Measurements from ENCODE around the gene DMBX1. TPM values are rescaled to one million over a fixed set of nuclear protein-coding genes. Genes with fewer than 3 reads are reported as not detected.

Gene DMBX1
- total and polyA plus RNA-seq, 7 donors = not detected

DNA sequence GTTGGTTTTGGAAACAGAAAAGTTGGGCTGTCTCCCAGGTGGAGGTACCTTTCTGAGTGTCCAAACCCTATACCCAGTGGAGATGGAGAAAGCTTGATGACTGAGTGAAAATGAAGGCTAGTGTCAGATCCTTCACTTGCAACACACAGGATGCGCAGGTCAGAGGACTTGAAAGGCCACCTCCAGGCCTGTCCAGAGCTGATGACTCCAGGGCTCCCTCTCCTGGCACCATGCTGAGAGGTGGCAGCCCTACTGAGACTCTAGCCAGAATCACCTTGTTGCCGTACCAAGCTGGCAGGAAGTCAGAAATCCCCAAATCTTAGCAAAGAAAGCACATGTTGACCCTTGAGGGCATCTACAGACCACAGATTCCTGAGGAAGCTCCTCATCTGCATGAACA lies 45.4 kb downstream of the DMBX1 start:
- intact Hi-C loops (cut with DNase I) = no loop called here
- Histone ChIP-seq H3K36me3 (no peaks in the 10 kb centered on the region), H3K4me3 (no peak overlapping the region), H3K27ac (no peak overlapping the region), H3K4me1 (peaks cover 0 to 10% (median 6%) of the 10 kb centered on the region in 4 donors), H3K9me3 (no peaks in the 10 kb centered on the region), H3K27me3 (peaks cover 0 to 2% (median 0%) of the 10 kb centered on the region in 3 donors)
- 43 to 60% methylated on average over 2 of the region's 2 CpGs for WGBS, 2 donors
- no peak for DNase-seq
- TF ChIP-seq, protein P1, sequence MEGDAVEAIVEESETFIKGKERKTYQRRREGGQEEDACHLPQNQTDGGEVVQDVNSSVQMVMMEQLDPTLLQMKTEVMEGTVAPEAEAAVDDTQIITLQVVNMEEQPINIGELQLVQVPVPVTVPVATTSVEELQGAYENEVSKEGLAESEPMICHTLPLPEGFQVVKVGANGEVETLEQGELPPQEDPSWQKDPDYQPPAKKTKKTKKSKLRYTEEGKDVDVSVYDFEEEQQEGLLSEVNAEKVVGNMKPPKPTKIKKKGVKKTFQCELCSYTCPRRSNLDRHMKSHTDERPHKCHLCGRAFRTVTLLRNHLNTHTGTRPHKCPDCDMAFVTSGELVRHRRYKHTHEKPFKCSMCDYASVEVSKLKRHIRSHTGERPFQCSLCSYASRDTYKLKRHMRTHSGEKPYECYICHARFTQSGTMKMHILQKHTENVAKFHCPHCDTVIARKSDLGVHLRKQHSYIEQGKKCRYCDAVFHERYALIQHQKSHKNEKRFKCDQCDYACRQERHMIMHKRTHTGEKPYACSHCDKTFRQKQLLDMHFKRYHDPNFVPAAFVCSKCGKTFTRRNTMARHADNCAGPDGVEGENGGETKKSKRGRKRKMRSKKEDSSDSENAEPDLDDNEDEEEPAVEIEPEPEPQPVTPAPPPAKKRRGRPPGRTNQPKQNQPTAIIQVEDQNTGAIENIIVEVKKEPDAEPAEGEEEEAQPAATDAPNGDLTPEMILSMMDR (IDR thresholded peaks at IDR 0.05) = no peak
- TF ChIP-seq POLR2A (IDR thresholded peaks at IDR 0.05) (no peak), EP300 (IDR thresholded peaks at IDR 0.05) (no peak), POLR2AphosphoS5 (IDR thresholded peaks at IDR 0.05) (no peak)

DNA sequence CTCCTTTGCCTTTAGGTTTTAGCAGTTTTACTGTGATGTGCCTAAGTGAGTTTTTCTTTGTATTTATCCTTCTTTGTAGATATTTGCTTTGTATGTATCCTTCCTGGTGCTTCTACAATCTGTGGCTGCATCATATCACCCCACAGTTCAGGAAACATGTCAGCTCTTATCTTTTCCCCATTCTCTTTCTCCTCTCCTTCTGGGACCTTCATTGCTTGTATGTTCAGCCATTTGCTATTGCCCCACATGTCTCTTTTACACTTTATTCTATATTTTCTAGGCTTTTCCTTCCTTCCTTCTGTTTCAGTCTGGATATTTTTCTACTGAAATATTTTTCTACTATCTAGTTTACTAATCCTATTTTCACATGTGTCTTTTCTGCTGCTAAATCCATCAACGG lies 46.9 kb downstream of the DMBX1 start:
- intact Hi-C loops (cut with DNase I) = no loop called here
- DNase-seq = no peak
- H3K4me1 ChIP-seq = peaks cover 0 to 10% (median 6%) of the 10 kb centered on the region in 4 donors
- H3K27me3 ChIP-seq = no peaks in the 10 kb centered on the region
- no peaks in the 10 kb centered on the region for H3K36me3 ChIP-seq
- TF ChIP-seq EP300 (IDR thresholded peaks at IDR 0.05) = no peak
- TF ChIP-seq POLR2AphosphoS5 (IDR thresholded peaks at IDR 0.05) = no peak
- TF ChIP-seq POLR2A (IDR thresholded peaks at IDR 0.05) = no peak
- TF ChIP-seq, protein P1 (IDR thresholded peaks at IDR 0.05) = no peak
- H3K4me3 ChIP-seq = no peak overlapping the region
- H3K9me3 ChIP-seq = no peaks in the 10 kb centered on the region
- H3K27ac ChIP-seq = no peak overlapping the region
- 95% methylated on average over 1 of the region's 1 CpG for WGBS, 2 donors

DNA sequence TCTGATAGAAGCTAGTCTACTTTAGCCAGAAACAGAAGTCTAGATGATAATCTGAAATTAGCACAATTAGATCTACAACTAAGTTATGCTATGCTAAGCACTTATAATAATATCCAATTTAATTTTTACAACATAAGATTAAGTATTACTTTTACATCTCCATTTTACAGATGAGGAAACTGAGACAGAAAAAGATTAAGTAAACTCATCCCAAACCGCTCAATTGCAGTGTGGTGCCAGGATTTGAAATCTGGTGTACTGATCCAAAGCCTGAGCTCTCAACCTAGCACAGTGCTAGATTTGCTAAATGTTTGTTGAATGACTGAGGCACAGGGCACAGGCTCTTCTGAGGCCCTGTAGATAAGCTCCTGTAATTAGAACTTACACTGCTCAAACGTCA lies 48.0 kb downstream of the DMBX1 start:
- no peaks in the 10 kb centered on the region for H3K36me3 ChIP-seq
- TF ChIP-seq POLR2A (IDR thresholded peaks at IDR 0.05) = no peak
- TF ChIP-seq, protein P1 (IDR thresholded peaks at IDR 0.05) = no peak
- TF ChIP-seq POLR2AphosphoS5 (IDR thresholded peaks at IDR 0.05) = no peak
- no peak for TF ChIP-seq EP300 (IDR thresholded peaks at IDR 0.05)
- intact Hi-C loops (cut with DNase I) = no loop called here
- no peaks in the 10 kb centered on the region for H3K27me3 ChIP-seq
- no peak for DNase-seq
- peaks cover 0 to 9% (median 6%) of the 10 kb centered on the region in 4 donors for H3K4me1 ChIP-seq
- WGBS, 2 donors = 61 to 75% methylated on average over 2 of the region's 2 CpGs
- no peaks in the 10 kb centered on the region for H3K9me3 ChIP-seq
- H3K27ac ChIP-seq = no peak overlapping the region
- H3K4me3 ChIP-seq = no peak overlapping the region

DNA sequence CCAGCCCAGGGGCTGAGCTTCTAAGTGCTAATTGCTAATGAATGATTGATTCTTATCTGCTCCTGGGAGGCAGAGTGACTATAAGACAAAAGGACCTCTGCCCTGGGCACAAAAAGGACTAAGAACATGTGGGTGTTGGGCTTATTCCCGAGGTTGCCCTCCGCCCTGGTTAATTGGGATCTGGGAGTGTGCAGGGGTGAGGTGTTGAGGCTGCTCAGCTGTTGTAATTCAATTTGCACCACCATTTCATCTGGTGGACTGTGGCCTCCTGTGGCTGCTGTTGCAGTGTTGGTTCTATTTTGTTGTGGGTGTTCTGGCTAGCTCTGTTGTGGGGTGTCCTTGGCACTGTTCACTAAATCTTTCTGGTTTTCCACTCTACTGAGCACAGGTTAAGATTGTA lies 48.5 kb downstream of the DMBX1 start:
- H3K36me3 ChIP-seq = no peaks in the 10 kb centered on the region
- intact Hi-C loops (cut with DNase I) = no loop called here
- H3K4me1 ChIP-seq = peaks cover 0 to 7% (median 6%) of the 10 kb centered on the region in 4 donors
- no peak overlapping the region for H3K4me3 ChIP-seq
- H3K27me3 ChIP-seq = peaks cover 0 to 4% (median 4%) of the 10 kb centered on the region in 3 donors
- no peak for DNase-seq
- H3K9me3 ChIP-seq = no peaks in the 10 kb centered on the region
- WGBS, 2 donors = 25 to 72% methylated on average over 2 of the region's 2 CpGs
- no peak overlapping the region for H3K27ac ChIP-seq
- TF ChIP-seq POLR2A (IDR thresholded peaks at IDR 0.05) = no peak
- no peak for TF ChIP-seq POLR2AphosphoS5 (IDR thresholded peaks at IDR 0.05)
- no peak for TF ChIP-seq EP300 (IDR thresholded peaks at IDR 0.05)
- TF ChIP-seq, protein P1 (IDR thresholded peaks at IDR 0.05) = no peak

Other genes starting within 250 kb of the DMBX1 start
- gene RAD54L, start 242.1 kb upstream of the DMBX1 start, total RNA-seq = not detected
- 10 to 100 TPM in 1 of 3 donors, 1 to 10 TPM in 1, not detected in 1; 1.4 to 11.2 TPM for gene RAD54L, start 242.1 kb upstream of the DMBX1 start, polyA plus RNA-seq
- 10 to 100 TPM; 55.1 to 65.2 (median 64.3) TPM for gene LRRC41, start 186.2 kb upstream of the DMBX1 start, total RNA-seq
- gene LRRC41, start 186.2 kb upstream of the DMBX1 start, polyA plus RNA-seq = 10 to 100 TPM; 21.0 to 36.0 (median 28.0) TPM
- 100 to 1,000 TPM; 414 to 610 (median 491) TPM for gene UQCRH, start 186.1 kb upstream of the DMBX1 start, total RNA-seq
- 1,000 to 10,000 TPM in 2 of 3 donors, 100 to 1,000 TPM in 1; 786 to 1,339 (median 1,078) TPM for gene UQCRH, start 186.1 kb upstream of the DMBX1 start, polyA plus RNA-seq
- 10 to 100 TPM; 11.4 to 18.6 (median 15.0) TPM for gene NSUN4, start 149.0 kb upstream of the DMBX1 start, total RNA-seq
- gene NSUN4, start 149.0 kb upstream of the DMBX1 start, polyA plus RNA-seq = 10 to 100 TPM in 2 of 3 donors, 1 to 10 TPM in 1; 7.2 to 14.3 (median 10.6) TPM
- 10 to 100 TPM in 3 of 4 donors, 1 to 10 TPM in 1; 5.4 to 17.9 (median 13.5) TPM for gene FAAH, start 95.5 kb upstream of the DMBX1 start, total RNA-seq
- gene FAAH, start 95.5 kb upstream of the DMBX1 start, polyA plus RNA-seq = 10 to 100 TPM in 1 of 3 donors, 1 to 10 TPM in 2; 7.2 to 48.1 (median 7.8) TPM
- gene KNCN, start 61.8 kb downstream of the DMBX1 start, total RNA-seq = not detected
- gene KNCN, start 61.8 kb downstream of the DMBX1 start, polyA plus RNA-seq = not detected
- 10 to 100 TPM; 32.1 to 54.3 (median 35.7) TPM for gene MKNK1, start 114.4 kb downstream of the DMBX1 start, total RNA-seq
- 10 to 100 TPM; 15.0 to 30.3 (median 30.0) TPM for gene MKNK1, start 114.4 kb downstream of the DMBX1 start, polyA plus RNA-seq
- 10 to 100 TPM; 11.4 to 25.7 (median 16.0) TPM for gene MOB3C, start 127.0 kb downstream of the DMBX1 start, total RNA-seq
- 10 to 100 TPM in 2 of 3 donors, 1 to 10 TPM in 1; 7.8 to 13.8 (median 12.0) TPM for gene MOB3C, start 127.0 kb downstream of the DMBX1 start, polyA plus RNA-seq
- 10 to 100 TPM; 52.8 to 67.8 (median 61.2) TPM for gene ATPAF1, start 178.5 kb downstream of the DMBX1 start, total RNA-seq
- gene ATPAF1, start 178.5 kb downstream of the DMBX1 start, polyA plus RNA-seq = 10 to 100 TPM; 35.2 to 82.8 (median 56.5) TPM
- not detected for gene TEX38, start 182.0 kb downstream of the DMBX1 start, total RNA-seq
- under 1 TPM in 1 of 3 donors, not detected in 2; 0.16 TPM for gene TEX38, start 182.0 kb downstream of the DMBX1 start, polyA plus RNA-seq
- 10 to 100 TPM; 63.1 to 72.0 (median 65.7) TPM for gene EFCAB14, start 229.3 kb downstream of the DMBX1 start, total RNA-seq
- 10 to 100 TPM; 36.9 to 50.9 (median 43.8) TPM for gene EFCAB14, start 229.3 kb downstream of the DMBX1 start, polyA plus RNA-seq

Measured in sigmoid colon (tissue), 7 donors.